Cardiac fibroblast (primary cell): ENCODE data around the gene CREB1.

Experiments used
- DNase-seq, 2 donors: peaks; one replicate each; pipeline versions ENCODE4 v3.0.0 to v3.0.0-alpha.2; 2010; ENCODE audit warnings: low read depth in 2 of 2
- H3K4me3 ChIP-seq, 2 donors: replicated peaks in 1 of 2; 1 replicate in 1 of 2; 2 replicates in 1 of 2; pipeline ENCODE4 v1.5.1; 2011; ENCODE audit warnings: low read depth in 2 of 2, low read length in 2 of 2, mild to moderate bottlenecking in 2 of 2, moderate library complexity in 1 of 2
- CTCF ChIP-seq: IDR thresholded peaks from one replicate; pipeline ENCODE4 v1.5.1; 2011; ENCODE audit warnings: low read depth, mild to moderate bottlenecking, low read length, inconsistent platforms

CREB1 gene

GRCh38 chr2:207529330-207530159 is at the start of gene CREB1:
Gene CREB1, plus strand, starts transcription at chr2:207529962. Its CDS starts 25,674 bp downstream, at chr2:207555636.
- peak within 1 kb of the TSS; percentile 79 to 86 for H3K4me3 ChIP-seq
- peak; percentile 99 for DNase-seq

DNA sequence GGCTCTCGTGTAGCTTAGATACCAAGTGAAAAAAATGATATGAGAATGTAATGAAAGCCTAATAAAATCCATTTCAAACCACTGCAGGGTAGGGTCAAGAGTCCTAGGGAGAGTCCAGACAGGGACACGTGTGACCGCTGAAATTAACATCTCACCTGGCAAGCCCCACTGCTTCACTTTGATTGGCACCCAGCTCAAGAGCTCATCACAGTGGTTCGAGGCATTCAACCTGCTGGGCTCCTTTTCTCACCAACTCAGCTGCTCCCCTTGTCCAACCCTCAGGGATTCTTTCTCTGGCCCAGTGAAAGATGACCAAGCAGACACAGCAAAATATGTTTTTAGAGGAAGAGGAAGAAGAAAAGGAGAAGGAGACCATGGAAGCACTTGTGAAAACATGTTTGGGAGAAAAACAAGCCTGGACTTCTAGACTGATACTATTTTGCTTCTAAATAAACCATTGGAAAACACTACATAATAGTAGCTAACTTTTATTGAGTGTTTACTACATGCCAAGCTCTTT is 49.2 kb upstream of the CREB1 start:
- H3K4me3 ChIP-seq, result no peak overlapping the region
- no peak for DNase-seq
- no peak for TF ChIP-seq CTCF

More at GRCh38 chr2:207529330-207530159, at the start of gene CREB1:
- TF ChIP-seq CTCF, result no peak

GRCh38 chr2:207481924-207482323 is 47.8 kb upstream of the CREB1 start:
- no peak for TF ChIP-seq CTCF
- DNase-seq, result no peak
- H3K4me3 ChIP-seq, result no peak overlapping the region

DNA sequence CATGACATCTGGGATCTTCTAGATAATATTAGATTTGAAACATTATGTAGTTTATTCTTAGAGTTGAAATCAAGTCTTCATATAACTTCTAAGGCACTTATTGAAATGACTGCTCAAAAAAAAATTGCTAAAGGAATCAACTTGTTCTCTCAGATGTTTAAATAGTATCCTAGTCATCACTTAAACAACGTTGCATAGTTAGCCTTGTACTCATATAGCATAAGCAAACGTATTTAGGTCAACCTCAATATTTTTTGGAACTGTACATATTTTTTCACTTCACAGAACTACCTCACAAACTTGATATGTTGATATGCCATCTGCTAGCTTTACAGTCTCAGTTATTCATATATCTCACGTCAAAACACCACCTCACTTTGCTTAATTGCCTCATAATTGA is 47.1 kb upstream of the CREB1 start:
- peak in 1 of 2 donors; percentile 71 for DNase-seq
- TF ChIP-seq CTCF, result no peak

GRCh38 chr2:207483066-207483465 is 46.7 kb upstream of the CREB1 start:
- no peak overlapping the region for H3K4me3 ChIP-seq
- TF ChIP-seq CTCF, result no peak
- peak in 1 of 2 donors; percentile 32 for DNase-seq

More for the DNA sequence above, 47.1 kb upstream of the CREB1 start:
- H3K4me3 ChIP-seq, result no peak overlapping the region

DNA sequence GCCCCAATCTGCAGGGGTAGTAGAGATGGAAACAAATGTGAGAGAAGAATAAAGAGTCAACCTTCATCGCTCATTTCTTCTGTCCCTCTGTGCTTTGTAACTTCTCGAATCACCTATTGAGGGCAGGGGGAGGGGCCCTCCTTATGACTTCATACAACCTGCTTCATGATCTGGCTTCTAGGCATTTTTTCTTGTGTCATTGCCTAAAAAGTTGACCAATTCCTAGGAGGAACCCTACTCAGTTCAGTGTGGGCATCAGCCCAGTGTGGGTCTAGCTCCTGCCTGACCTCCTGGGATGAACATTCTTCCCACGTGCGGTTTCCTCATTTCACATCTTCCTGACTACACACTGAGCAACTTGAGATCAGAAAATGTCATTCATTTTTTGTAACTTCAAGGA is 46.3 kb upstream of the CREB1 start:
- TF ChIP-seq CTCF, result no peak
- peak in 1 of 2 donors; percentile 85 for DNase-seq

More for the DNA sequence above, 46.3 kb upstream of the CREB1 start:
- no peak overlapping the region for H3K4me3 ChIP-seq
